ENCODE results near the gene IL31.
"Not testable (repeated sequence)": the region's sequence is repeated elsewhere in the genome, so short reads cannot be mapped to it uniquely, and the experiment has no call there.

The IL31 gene

DNA sequence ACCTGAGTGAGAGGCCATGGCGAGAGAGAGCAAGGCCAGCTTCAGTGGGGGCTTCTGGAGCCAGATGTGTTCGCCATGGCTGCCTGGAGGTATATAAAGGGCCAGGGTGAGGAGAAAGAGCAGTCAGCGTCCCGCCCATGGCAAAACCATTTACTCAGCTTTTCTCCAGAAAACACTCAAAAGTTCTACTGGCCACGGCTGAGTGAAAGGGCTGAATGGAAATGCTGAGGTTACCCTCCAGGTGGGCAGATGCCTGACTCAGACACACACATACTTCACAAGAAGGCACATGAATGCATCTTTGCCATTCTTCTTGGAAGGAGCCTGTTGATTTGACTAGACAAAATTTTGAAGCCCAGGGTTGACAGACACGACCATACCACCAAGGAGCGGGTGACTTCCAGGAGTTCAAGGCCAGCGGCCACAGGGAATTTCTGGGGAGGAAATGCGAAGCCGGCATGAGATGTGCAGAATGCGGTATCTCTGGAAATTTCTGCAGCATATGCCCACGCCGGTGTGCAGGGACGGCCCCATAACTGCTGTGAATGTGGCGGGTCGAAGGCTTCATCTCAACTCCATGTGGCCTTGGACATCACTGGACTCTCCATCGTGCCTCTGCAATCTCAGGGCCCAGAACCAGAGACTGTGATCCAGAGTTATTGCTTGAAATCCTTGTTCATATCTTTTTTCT, at the start of gene IL31:
Gene IL31, minus strand, starts transcription at position 67 of the 691 bp plus-strand sequence. Its CDS starts 49 bp downstream, at position 18.
- no peak for DNase-seq

DNA sequence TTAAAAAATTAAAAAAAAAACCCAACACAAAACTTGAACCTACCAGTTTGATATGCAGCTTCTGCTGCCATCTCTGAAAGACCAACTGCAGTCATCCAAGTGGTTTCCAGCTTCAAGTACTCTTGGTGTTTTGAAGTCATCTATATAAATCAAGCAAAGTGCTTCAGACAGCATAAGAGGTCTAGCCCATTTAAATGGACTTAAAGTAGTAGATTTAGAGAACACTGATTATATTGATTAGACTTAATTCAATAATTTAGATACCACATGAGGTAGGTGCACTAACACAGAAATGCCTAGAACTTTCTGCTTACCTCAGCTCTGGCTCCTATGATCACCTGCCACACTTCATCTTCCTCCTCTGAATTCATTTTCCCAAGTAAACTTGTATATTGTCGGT, 42.4 kb upstream of the IL31 start:
- DNase-seq, result no peak

DNA sequence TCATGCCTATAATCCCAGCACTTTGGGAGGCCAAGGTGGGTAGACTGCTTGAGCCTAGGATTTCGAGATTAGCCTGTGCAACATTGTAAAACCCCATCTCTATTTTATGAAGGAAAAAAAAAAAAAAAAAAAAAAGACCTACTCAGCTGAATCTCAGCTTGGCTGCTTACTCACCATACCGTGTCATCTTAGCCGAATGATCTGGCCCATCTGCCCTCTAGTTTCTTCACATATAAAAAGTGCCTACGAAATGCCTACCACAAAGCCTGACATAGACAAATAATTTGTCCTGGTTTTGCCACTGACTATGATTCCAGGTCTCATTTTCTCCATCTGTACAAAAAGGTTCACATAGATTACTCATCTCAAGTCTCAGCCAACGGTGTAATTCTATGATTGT, 41.8 kb upstream of the IL31 start:
- no peak for DNase-seq

DNA sequence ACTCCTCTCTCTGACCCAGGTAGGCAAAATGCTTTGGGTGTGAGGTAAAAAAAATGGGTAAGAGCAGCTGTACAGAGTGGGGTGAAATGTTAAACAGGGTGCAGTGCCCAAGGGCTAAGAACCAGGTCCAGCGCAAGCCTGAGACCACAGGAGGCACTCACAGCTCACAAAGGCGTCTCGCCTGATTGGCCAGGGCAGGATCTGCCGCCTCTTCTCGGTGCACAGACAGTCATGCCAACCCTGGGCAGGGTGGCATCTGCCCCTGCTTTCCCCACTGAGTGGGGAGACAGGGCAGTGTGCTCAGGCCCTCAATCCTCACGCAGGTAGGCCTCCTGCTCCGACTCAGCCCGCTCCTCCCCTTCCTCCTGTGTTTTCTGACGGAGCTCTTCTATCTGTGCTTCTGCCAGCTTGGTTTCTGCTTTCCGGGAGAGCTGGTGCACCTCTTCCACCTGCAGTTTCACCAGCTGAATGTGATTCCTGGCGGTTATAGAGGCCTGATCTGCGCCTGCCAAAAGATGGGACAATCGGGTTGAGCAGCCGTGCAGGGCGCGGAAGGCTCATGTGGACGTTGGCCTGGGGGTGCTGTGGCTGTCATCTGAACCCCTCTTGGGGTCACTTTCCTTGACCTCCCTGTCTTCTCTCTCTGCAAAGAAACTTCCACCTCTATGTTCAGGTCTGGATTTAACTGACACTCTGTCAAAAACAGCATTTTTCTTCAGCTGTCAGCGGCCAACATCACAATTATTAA, 34.2 kb upstream of the IL31 start:
- no peak for DNase-seq

DNA sequence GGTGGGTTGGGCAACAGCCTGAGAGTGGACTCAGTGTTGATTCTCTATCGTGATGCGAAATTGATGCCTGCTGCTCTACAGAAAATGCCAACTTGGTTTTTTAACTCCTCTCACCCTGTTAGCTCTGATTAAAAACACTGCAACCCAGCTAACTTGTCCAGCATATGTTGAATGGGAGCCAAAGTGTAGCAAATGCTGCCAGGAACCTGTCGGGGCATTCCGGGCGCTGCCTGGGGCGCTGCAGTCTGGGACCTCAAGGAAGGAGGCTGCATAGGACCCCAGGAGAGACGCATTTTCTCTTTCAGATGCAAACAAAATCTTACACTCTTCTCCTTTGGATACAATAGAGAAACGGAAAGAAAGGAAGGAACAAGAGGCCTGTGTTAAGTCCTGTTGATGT, 33.4 kb upstream of the IL31 start:
- DNase-seq, result no peak

DNA sequence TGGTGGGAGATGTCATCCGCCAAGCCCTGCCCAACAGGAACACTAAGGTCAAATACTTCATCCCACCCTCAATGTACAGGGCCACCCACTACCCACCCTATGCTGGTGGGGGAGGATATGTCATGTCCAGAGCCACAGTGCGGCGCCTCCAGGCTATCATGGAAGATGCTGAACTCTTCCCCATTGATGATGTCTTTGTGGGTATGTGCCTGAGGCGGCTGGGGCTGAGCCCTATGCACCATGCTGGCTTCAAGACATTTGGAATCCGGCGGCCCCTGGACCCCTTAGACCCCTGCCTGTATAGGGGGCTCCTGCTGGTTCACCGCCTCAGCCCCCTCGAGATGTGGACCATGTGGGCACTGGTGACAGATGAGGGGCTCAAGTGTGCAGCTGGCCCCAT, 33.0 kb upstream of the IL31 start:
- DNase-seq, result no peak

DNA sequence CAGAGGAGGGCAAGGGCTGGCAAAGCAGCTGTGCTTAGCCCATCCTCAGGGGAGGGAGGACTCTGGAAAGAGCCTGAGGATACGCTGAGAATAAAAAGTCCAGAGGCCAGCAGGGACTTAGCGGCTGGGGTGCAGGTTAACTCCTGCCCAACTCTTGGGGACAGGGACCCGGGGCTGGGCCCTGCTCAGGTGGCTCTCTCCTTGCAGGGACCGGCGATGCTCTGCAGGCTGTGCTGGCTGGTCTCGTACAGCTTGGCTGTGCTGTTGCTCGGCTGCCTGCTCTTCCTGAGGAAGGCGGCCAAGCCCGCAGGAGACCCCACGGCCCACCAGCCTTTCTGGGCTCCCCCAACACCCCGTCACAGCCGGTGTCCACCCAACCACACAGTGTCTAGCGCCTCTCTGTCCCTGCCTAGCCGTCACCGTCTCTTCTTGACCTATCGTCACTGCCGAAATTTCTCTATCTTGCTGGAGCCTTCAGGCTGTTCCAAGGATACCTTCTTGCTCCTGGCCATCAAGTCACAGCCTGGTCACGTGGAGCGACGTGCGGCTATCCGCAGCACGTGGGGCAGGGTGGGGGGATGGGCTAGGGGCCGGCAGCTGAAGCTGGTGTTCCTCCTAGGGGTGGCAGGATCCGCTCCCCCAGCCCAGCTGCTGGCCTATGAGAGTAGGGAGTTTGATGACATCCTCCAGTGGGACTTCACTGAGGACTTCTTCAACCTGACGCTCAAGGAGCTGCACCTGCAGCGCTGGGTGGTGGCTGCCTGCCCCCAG, 32.3 kb upstream of the IL31 start:
- DNase-seq, result no peak

DNA sequence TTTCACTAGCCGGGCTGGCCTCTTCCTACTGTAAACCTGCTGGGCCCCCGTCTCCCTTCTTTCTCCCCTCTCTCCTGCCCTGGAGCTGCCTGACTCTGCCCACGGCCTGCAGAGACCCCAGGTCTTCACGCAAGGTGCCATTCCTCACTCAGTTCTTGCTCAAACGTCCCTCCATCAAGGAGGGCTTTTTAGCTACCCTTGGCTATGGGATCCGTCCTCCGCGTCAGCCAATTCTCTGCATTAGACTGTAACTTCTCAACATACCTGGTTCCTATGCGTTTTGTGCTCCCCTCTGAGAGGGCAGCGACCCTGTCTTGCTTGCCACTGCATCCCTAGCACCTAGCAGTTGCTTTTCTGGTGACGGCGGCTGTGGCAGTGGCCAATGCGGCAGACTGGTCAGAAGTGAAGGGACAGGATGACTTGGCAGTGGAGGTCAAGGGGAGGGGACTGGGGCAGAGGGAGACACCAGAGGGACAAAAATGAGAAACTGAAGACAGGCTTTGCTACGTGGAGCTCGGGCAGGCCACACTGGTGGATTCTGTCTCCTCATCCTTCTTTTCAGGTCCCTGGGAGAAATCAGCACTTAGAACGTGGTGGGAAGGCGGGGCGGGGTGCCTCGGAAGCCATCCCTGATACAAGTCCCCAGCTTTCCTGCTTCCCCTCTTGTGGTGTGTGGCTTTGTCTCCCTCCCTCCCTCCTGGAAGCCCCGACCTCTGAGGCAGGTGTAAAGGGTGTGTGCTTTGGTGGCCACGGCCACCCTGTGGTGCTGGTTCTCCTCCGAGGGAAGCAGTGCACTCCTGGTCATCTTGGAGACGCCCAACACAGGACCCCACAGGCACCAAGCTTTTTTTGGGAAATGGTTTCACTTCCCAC, 31.3 kb upstream of the IL31 start:
- no peak for DNase-seq

DNA sequence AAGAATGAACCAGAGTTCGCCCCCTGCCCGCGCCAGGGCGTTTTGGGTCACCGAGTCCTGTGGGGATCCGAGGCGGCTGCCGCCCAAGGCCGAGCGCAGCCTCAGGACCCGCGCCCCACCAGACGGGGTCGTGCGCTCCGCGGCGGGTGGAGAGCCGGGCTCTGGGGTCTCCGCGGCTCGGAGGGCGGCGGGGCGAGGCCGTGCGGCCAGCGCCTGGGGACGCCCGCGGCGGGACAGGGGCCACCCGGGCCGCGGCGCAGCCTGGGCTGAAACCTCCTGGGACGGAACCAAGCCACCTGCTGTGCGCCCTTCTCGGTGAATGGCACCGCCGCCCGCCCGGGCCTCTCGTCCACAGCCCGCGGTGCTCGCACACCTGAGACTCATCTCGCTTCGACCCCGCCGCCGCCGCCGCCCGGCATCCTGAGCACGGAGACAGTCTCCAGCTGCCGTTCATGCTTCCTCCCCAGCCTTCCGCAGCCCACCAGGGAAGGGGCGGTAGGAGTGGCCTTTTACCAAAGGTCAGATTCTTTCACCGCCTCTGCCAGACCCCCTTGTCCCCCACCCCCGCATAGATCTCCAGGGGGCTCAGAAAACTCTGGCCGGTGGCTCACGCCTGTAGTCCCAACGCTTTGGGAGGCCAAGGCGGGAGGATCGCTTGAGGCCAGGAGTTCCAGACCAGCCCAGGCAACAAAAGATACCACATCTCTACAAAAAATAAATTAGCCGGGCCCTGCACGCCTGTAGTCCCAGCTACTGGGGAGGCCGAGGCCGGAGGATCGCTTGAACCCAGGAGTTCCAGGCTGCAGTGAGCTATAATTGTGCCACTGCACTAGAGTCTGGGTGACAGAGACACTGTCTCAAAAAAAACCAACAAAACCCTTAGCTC, 30.4 kb upstream of the IL31 start:
- peak; percentile 43 for DNase-seq

DNA sequence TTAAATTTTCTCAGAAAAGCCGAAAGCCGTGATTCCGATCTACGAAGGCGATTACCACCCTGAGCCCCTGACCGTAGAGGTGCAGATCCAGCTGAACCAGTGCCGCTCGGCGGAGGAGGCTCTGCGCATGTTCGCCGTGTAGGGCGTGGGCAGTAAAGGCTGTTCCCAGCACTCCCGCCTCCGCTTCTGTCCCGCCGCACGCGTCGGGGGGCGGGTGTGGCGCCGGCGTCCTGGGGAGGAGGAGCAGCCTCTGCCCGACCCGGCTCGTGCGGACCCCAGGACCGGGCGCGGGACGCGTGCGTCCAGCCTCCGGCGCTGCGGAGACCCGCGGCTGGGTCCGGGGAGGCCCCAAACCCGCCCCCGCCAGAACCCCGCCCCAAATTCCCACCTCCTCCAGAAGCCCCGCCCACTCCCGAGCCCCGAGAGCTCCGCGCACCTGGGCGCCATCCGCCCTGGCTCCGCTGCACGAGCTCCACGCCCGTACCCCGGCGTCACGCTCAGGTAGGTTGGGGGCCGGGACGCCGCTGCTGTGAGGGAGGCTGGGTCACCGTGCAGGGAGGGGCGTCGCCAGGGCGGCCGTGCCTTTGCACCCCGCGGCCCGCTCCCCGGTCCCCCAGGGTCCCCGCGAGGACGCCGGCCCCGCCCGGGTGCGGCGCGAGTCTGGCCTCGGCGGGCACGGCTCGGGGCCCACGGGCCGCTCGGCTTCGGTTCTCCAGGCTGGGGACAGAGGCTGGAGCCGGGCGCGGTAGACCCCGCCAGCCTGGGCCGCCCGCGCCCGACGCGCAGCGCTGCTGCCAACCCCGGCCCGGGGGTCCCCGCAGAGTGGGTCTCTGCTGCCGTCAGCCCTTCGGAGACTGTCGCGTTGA, 29.5 kb upstream of the IL31 start, which contains the start of gene B3GNT4:
Gene B3GNT4, plus strand, starts transcription at position 409 of the 866 bp plus-strand sequence. CDS start 910 bp downstream, outside the sequence.
- peak; percentile 79 for DNase-seq

DNA sequence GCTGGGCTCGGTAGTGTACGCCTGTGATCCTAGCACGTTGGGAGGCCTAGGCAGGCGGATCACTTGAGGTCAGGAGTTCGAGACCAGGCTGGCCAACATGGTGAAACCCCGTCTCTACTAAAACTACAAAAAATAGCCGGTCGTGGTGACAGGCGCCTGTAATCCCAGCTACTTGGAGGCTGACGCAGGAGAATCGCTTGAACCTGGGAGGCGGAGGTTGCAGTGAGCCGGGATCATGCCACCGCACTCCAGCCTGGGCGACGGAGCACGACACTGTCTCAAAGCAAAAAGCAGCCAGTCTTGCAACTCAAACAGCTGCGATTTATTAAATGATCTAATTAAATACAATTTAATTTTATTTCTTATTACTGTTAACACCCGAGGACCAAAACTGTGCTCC, 28.8 kb upstream of the IL31 start:
- not testable (repeated sequence) for DNase-seq

DNA sequence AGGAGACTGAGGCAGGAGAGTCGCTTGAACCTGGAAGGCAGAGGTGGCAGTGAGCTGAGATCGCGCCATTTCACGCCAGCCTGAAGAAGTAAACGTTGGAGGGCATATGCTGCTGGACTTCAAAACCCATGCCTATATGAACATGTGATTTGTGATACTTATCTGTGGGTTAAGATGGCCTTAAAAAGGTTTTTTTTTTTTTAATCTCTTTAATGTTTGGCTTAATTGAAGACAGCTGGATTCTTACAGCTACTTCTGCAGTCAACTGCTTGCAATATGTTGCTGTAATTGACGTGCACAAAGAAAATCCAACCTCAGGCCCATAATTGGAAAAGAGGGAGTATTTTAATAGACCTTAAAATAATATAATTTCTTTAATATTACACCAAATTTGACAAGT, 28.0 kb upstream of the IL31 start:
- no peak for DNase-seq

DNA sequence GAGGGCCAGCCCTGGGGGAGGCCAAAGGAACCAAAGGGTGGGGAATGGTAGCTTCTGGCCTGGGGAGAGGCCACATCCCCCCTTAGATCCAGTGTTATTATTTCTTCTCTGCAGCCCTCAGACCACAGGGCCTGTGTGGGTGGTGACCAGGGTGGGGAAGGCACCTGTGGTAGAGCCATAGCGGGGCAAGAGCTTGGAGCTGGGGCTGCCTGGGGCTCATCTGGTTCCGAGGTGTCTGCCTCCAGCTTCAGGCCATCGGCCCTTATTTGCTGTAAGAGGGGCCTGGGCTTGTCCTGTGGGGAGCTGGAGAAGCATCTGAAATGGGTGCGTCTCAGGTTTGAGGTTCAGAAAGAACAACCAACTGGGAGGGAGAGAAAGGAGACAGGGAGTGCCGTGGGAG, 27.4 kb upstream of the IL31 start:
- DNase-seq, result no peak

DNA sequence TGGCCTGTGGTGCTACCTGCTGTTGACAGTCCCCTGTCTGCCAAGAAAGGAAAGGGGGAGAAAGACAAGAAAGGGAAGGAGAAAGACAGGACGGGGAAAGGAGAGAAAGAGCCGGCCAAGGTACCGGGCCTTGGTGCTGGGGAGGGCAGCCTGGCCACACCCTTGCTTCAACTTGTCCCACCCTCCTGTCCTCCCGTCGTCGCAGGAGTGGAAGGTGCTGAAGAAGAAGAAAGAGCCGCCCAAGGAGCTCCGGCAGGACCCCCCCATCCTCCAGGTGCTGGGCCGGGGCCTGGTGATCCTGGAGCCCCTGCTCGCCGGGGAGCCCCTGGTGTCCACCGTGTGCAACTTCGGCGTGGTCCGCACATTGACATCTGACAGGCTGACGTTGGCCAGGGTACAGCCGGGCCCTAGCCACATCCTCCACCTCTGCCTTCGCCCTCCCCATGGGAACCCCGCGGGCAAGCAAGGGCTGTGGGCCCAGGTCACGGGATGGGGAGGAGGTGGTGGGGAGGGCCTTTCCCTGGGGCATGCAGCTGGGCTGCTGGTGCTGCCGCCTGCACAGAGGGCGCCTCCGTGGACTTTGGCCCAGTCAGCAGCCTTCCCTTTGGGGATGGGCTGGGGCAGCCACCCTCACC, 26.6 kb upstream of the IL31 start:
- no peak for DNase-seq

DNA sequence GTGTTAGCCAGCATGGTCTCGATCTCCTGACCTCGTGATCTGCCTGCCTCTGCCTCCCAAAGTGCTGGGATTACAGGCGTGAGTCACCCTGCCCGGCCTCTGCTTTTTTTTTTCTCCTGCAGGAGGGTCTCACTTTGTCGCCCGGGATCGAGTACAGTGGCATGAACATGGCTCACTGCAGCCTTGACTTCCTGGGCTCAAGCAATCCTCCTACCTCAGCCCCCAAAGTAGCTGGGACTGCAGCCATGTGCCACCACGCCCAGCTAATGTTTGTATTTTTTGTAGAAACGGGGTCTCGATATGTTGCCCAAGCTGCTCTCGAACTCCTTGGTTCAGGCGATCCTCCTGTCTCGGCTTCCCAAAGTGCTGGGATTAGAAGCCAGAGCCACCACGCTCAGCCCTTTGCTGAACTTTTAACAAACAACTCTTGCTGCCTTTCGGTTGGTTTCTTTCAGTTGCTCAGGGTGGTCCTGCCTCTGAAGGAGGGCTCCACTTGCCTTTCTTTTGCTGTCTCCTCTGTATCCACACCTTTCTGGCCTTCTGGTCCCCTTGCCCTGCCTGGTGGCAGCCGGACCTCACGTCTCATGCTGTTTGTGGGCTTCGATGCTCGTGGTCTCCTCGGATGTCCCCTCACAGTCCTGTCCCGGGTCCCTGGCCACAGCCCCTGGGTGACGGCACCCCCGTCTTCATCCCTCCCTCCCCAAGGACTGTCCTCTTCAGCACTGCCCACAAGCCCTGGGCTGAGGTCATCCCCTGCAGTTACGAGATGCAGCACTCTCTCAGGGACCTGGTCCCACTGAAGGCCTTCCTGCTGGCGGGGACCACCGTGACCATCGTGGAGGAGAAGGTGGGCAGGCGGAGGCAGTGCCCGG, 25.7 kb upstream of the IL31 start:
- DNase-seq, result no peak

DNA sequence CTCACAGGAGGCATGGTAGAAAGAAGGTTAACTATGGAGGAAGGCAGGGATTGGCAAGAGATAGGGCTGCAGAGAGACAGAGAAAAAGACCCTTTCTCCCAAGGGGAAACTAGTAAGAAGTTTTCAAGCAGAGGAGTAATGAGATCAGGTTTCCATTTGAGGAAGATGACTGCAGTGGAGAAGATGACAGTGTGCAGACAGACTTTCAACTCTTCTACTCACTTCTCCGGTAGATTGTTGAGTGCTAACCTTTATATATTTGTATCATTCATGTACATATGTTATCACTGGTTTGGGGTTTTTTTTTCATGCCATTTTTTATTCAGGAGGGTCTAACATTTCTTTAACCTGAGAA, 23.6 kb upstream of the IL31 start:
- DNase-seq, result no peak

DNA sequence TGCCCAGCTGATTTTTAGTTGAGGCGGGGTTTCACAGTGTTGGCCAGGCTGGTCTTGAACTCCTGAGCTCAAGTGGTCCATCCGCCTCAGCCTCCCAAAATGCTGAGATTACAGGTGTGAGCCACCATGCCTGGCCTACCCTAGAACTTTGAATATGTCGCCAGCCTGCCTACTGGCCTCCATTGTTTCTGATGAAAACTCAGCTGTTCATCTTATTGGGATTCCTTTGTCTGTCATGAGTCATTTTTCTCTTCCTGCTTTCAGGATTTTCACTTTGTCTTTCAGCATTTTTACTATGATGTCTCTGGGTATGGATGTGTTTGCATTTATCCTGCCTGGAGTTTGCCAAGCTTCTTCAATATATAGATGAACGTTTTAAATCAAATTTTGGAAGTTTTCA, 21.4 kb upstream of the IL31 start:
- DNase-seq, result no peak

DNA sequence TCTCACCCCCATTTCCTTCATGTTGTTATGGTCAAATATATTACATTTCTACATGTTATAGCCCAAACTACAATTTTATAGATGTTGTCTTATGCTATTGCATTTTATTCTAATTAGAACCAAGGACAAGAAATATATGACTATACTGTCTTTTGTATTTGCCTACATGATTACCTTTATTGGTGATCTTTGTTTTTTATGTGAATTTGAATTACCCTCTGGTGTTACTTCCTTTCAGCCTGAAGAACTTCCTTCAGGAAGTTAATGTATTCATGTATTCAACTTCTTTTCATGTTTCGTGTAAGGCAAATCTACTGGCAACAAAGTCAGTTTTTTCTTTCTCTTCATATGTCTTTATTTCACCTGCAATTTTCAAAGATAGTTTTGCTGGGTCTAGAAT, 20.8 kb upstream of the IL31 start:
- DNase-seq, result no peak

DNA sequence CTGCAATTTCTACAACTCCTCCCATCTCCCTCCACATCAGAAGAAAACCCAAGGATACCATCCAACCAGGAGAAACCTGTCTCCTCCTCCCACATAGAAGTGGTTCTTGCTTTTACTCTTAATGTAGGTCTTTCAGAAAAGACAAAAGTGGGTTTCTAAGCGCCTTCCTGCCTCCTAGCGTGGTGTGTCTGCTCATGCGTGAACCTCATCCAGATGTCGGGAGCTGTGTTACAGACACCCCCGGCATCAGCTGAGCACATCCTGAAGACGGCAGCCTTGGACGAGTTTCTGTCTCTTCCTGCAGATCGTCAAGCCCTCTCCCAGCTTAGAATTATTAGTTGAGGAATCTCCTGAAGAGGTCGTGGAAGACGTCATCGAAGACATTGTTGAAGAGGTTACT, 18.4 kb upstream of the IL31 start:
- no peak for DNase-seq

All from activated T-cell treated with anti-CD3 and anti-CD28 coated beads, Interleukin-2, amount 50 U/mL, for 1 hour (primary cell).